RWPE2 (cell line): ENCODE data around the gene NCAPD2.

ENCODE experiments used
- ATAC-seq: fragments of 200-7000 bp; cut with Tn5 transposase; 3 replicates; pipeline ENCODE4 v1.9.1; 2021; ENCODE audit warnings: low read depth
- DNase-seq: peaks from one replicate; pipeline ENCODE4 v3.0.0-alpha.2; 2020; ENCODE audit warnings: low spot score
- H3K27ac ChIP-seq: fragments of 450-650 bp; 2 replicates; pipeline ENCODE4 v1.5.1; 2017; ENCODE audit warnings: mild to moderate bottlenecking; ENCODE audit not compliant: poor library complexity, severe bottlenecking
- H3K27me3 ChIP-seq: fragments of 250-450 bp; sonication (Bioruptor Pico); 2 replicates; pipeline ENCODE4 v1.5.1; 2021; ENCODE audit warnings: mild to moderate bottlenecking, moderate library complexity; ENCODE audit not compliant: insufficient read depth, poor library complexity, severe bottlenecking
- H3K36me3 ChIP-seq: fragments of 250-450 bp; sonication (Bioruptor Pico); 2 replicates; pipeline ENCODE4 v1.5.1; 2020; ENCODE audit warnings: low read depth, mild to moderate bottlenecking, moderate library complexity
- H3K4me1 ChIP-seq: fragments of 250-450 bp; sonication (Bioruptor Pico); 2 replicates; pipeline ENCODE4 v1.5.1; 2021; ENCODE audit warnings: mild to moderate bottlenecking, moderate library complexity; ENCODE audit not compliant: insufficient read depth, poor library complexity, severe bottlenecking
- H3K4me3 ChIP-seq: fragments of 250-450 bp; sonication (Bioruptor Pico); 2 replicates; pipeline ENCODE4 v1.5.1; 2021; ENCODE audit warnings: mild to moderate bottlenecking, moderate library complexity; ENCODE audit not compliant: severe bottlenecking
- H3K9me3 ChIP-seq: fragments of 250-450 bp; sonication (Bioruptor Pico); 2 replicates; pipeline ENCODE4 v1.5.1; 2021; ENCODE audit warnings: mild to moderate bottlenecking, moderate library complexity; ENCODE audit not compliant: severe bottlenecking
- TF ChIP-seq, protein P1 (sequence below): fragments of 450-650 bp; IDR thresholded peaks from one replicate; pipeline ENCODE4 v1.5.1; 2017; ENCODE audit warnings: mild to moderate bottlenecking, moderate library complexity; ENCODE audit not compliant: poor library complexity, severe bottlenecking

NCAPD2 gene

DNA sequence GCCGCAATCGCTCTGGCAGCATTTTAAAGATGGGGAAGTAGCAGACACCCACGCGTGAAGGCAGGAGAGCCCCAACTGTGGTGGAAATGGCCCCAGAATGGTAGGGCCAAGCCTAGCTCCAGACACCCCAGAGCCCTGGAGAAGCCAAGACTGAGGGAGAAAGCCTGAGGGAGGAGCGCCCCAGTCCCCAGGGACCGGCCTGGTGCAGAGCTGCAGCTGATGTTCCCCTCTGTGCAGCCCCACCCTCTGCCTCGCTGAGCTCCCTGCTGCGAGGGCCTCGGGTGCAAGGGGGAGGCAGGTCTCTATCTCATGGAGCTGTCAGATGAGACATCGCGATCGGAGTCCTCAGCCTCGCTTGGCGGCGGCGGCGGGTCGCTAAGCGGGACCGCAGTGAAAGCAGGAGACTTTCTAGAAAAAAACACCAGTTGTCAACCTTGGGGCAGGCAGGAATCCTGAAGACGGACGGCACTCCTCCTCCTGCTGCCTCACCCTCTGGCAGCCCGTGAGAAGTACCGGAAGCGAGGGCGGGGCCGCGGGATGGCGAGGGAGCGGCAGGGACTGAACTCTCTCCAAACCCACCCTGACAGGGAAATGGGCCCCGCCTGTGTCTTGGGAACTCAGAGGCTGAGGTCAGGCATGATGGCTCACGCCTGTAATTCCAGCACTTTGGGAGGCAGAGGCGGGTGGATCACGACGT, 46.4 kb downstream of the NCAPD2 start:
- ATAC-seq, result peak; percentile 79
- peaks cover 36% of the 10 kb centered on the region for H3K36me3 ChIP-seq
- DNase-seq, result peak; percentile 97
- no peaks in the 10 kb centered on the region for H3K27me3 ChIP-seq
- H3K27ac ChIP-seq, result peak overlapping the region; percentile 98
- H3K9me3 ChIP-seq, result no peaks in the 10 kb centered on the region
- H3K4me3 ChIP-seq, result no peak overlapping the region
- TF ChIP-seq, protein P1, sequence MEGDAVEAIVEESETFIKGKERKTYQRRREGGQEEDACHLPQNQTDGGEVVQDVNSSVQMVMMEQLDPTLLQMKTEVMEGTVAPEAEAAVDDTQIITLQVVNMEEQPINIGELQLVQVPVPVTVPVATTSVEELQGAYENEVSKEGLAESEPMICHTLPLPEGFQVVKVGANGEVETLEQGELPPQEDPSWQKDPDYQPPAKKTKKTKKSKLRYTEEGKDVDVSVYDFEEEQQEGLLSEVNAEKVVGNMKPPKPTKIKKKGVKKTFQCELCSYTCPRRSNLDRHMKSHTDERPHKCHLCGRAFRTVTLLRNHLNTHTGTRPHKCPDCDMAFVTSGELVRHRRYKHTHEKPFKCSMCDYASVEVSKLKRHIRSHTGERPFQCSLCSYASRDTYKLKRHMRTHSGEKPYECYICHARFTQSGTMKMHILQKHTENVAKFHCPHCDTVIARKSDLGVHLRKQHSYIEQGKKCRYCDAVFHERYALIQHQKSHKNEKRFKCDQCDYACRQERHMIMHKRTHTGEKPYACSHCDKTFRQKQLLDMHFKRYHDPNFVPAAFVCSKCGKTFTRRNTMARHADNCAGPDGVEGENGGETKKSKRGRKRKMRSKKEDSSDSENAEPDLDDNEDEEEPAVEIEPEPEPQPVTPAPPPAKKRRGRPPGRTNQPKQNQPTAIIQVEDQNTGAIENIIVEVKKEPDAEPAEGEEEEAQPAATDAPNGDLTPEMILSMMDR, result no peak
- peaks cover 17% of the 10 kb centered on the region for H3K4me1 ChIP-seq

DNA sequence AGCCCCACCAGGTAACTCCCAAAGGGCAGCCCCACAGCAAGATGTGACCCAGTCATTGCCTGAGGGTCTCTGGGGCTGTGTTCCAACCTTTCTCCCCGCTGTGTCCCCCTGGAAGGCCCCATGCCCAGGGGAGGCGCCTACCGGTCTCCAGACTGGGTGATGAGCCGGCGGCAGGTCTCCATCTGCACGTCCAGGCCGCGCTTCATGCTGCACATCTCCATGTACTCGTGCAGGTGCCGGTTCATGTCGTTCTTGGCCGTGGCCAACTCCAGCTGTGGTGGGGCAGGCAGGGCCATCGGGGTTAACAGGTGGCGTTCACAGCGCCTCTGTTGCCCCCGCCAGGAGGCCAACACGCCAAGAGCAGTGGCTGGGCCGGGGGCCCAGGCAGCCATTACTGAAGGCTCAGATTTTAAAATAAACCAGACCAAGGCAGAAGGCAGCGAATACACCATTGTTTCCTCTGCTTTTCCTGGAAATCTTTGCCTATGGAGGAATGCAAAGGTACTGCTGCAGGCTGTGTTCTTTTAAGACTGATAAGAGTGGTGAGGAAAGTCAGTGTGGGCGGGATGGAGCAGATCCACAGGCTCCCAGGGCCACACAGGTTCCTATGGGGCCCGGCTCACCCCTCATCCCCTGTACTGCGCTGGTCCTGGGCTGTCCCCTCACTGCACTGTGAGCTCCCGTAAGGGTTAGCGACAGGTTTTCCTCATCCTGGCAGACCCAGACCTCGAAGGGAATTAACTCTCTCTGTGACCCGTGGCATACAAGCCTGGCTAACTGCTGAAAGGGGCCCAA, 47.7 kb downstream of the NCAPD2 start:
- TF ChIP-seq, protein P1, result no peak
- ATAC-seq, result no peak
- peaks cover 24% of the 10 kb centered on the region for H3K36me3 ChIP-seq
- H3K4me1 ChIP-seq, result peaks cover 13% of the 10 kb centered on the region
- H3K4me3 ChIP-seq, result no peak overlapping the region
- DNase-seq, result no peak
- H3K27ac ChIP-seq, result peak overlapping the region; percentile 98
- H3K27me3 ChIP-seq, result no peaks in the 10 kb centered on the region
- no peaks in the 10 kb centered on the region for H3K9me3 ChIP-seq

DNA sequence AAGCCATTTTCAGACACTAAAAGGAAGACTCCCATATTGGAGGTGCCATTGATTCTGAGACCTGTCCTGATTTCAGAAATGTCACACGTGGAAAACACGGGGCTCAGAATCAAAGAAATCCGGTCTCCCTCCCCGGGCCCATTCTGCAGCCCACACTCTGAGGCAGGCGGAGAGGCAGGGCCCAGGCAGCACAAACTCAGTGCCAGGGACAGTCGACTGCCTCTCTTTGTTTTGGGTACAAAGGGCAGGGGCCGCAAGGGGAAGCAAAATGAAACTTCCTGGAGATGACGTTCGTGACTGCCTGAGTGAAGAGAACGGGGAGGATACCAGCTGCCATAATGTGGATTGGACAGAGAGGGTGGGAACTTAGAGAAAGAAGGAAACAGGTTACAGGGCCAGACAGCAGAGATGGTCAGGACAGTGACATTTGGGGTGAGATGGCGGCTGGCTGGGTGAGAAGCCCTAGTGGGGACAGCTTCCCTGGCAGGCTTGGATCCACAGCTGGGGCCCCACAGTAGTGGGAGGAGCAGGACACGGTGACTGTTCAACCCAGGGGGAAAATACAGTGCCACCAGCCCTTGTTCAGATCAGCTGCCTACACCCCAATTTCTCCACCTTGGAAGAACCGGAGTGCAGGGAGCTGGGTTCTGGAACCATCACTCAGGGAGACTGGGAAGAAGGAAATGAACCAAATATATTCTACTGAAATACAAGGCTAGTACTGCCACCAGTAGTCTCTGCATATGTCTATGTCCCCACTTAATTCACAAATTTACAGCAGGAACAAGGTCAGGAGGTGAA, 48.5 kb downstream of the NCAPD2 start:
- no peak overlapping the region for H3K4me3 ChIP-seq
- no peaks in the 10 kb centered on the region for H3K9me3 ChIP-seq
- H3K4me1 ChIP-seq, result peaks cover 19% of the 10 kb centered on the region
- no peaks in the 10 kb centered on the region for H3K27me3 ChIP-seq
- ATAC-seq (no peak), DNase-seq (no peak)
- H3K36me3 ChIP-seq, result peaks cover 16% of the 10 kb centered on the region
- TF ChIP-seq, protein P1, result no peak
- peak overlapping the region; percentile 98 for H3K27ac ChIP-seq

DNA sequence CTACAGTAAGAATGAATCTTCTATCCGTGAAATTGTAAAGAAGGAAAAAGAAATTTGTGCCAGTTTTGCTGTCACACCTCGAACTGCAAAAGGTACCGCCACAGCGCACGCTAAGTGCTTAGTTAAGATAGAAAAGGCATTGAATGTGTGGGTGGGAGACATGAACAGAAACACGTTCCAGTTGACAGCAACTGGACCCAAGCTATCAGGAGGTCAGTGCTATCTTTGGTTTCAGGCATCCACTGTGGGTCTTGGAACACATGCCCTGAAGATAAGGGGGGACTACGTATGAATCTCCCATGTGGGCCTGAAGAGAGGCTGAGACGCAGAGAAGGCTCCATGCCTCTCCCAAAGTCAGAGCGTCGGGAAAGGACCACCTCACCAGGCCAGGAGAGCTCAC, 52.1 kb downstream of the NCAPD2 start:
- Histone ChIP-seq H3K9me3 (no peaks in the 10 kb centered on the region), H3K4me3 (no peak overlapping the region), H3K36me3 (no peaks in the 10 kb centered on the region), H3K4me1 (peaks cover 28% of the 10 kb centered on the region), H3K27me3 (no peaks in the 10 kb centered on the region), H3K27ac (no peak overlapping the region)
- ATAC-seq (no peak), DNase-seq (no peak)
- TF ChIP-seq, protein P1, result no peak
